Psoas muscle (tissue), 8 donors: ENCODE results near the gene SMIM20. TPM values are rescaled to one million over a fixed set of nuclear protein-coding genes. Genes with fewer than 3 reads are reported as not detected.

Source experiments
- ATAC-seq, 4 donors: fragments of 200-7000 bp; cut with Tn5 transposase; one replicate each; pipeline ENCODE4 v1.9.1; 2020; ENCODE audit warnings: moderate library complexity in 3 of 4, mild to moderate bottlenecking in 2 of 4
- DNase-seq, 2 donors: peaks; one replicate each; pipeline ENCODE4 v3.0.0-alpha.2; 2020
- H3K27ac ChIP-seq: fragments of 200-600 bp; one replicate; pipeline ENCODE4 v1.8.0; 2022
- H3K27me3 ChIP-seq, 3 donors: fragments of 200-600 bp in 1 of 3; one replicate each; pipeline versions ENCODE4 v1.6.1 to v1.8.0; 2013 to 2022; ENCODE audit warnings: low read length in 2 of 3, mild to moderate bottlenecking in 2 of 3, moderate library complexity in 1 of 3; ENCODE audit not compliant: insufficient read depth in 3 of 3
- H3K36me3 ChIP-seq, 2 donors: fragments of 200-600 bp in 1 of 2; one replicate each; pipeline versions ENCODE4 v1.6.1 to v1.8.0; 2013 to 2022; ENCODE audit warnings: low read depth in 1 of 2, mild to moderate bottlenecking in 1 of 2, moderate library complexity in 1 of 2; ENCODE audit not compliant: insufficient read depth in 1 of 2
- H3K4me1 ChIP-seq: fragments of 200-600 bp; one replicate; pipeline ENCODE4 v1.8.0; 2022
- H3K4me3 ChIP-seq: fragments of 200-600 bp; one replicate; pipeline ENCODE4 v1.8.0; 2022; ENCODE audit warnings: mild to moderate bottlenecking
- H3K9me3 ChIP-seq: fragments of 200-600 bp; one replicate; pipeline ENCODE4 v1.8.0; 2022
- WGBS, 3 donors: extraction: QIAGEN DNeasy Blood & Tissue Kit; methylation state at CpG; one replicate each; pipeline versions ENCODE4 v1.1.6 to v1.1.7; 2013; 5-methylcytosine and 5-hydroxymethylcytosine counted together
- intact Hi-C, 2 donors: fragments of 100-400 bp; cut with DNase I; formaldehyde crosslinking; loops; one replicate each; pipeline versions ENCODE4 v1.11.0 to v1.14.2; 2022
- polyA plus RNA-seq, 3 donors: library from polyadenylated mRNA; stranded (reverse); fragments of 200-250 nt; gene quantifications; one replicate each; pipeline ENCODE4 v1.2.3, GENCODE V29; 2013
- total RNA-seq, 4 donors: library from RNA; stranded (reverse); fragmentation: NEBNext Ultra II Directional in 2 of 4; extraction: Animal tissue kit (Norgen Biotek cat#: 25700) in 2 of 4; gene quantifications; one replicate each; pipeline versions ENCODE4 v1.2.1 to v1.2.4, GENCODE V29; 2021 to 2023
- TF ChIP-seq, protein P1 (sequence below): fragments of 200-600 bp; IDR thresholded peaks from one replicate; pipeline ENCODE4 v1.8.0; 2022; ENCODE audit warnings: antibody characterized with exemption
- donor health status: healthy with polysubstance abuse.
- donor health status: DM: no; HTN: no; CAD: no; lungs with moderate emphysema.
- donor health status: Bipolar disorder and iron deficiency.
- donor health status: healthy.
- donor health status: DM: yes; HTN: yes; CAD: no.
- donor health status: DM: no; HTN: no; CAD: no.
- donor health status: DM: no; HTN: no; CAD: no.
- donor health status: DM: yes; HTN: yes; CAD: no.

SMIM20 gene
- total and polyA plus RNA-seq, 7 donors = 30.9 to 100 (median 47.6) TPM

DNA sequence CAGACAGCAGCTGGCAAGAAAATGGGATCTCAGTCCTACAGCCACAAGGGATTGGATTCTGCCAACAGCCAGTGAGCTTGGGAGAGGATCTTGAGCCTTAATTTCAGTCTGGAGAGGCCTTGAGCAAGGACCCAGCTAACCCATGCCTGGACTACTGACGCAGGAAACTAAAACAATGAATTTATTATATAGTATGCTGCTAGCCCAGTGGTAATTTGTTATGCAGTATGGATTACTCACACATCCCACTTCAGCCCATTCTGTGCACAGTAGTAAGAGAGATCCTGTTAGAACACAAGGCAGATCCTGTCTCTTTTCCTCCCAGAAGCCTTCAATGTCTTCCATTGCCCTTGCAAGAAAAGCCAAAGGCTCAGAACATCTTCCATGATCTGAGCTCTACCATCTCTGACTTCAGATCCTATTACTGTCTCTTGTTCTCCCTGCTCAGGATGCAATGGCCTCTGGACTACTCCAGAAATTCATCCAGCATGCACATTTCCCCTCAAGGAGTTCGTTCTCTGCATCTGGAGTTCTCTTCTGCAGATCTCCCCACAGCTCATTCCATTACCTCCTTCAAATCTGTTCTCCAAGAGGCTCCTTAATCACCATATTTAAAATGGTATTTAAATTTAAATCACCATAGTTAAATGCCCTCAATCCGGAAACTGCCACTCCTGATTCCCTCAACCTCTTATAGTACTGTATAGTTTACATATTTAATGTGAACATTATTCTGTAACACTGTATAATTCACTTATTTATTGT, 27.6 kb downstream of the SMIM20 start:
- TF ChIP-seq, protein P1, sequence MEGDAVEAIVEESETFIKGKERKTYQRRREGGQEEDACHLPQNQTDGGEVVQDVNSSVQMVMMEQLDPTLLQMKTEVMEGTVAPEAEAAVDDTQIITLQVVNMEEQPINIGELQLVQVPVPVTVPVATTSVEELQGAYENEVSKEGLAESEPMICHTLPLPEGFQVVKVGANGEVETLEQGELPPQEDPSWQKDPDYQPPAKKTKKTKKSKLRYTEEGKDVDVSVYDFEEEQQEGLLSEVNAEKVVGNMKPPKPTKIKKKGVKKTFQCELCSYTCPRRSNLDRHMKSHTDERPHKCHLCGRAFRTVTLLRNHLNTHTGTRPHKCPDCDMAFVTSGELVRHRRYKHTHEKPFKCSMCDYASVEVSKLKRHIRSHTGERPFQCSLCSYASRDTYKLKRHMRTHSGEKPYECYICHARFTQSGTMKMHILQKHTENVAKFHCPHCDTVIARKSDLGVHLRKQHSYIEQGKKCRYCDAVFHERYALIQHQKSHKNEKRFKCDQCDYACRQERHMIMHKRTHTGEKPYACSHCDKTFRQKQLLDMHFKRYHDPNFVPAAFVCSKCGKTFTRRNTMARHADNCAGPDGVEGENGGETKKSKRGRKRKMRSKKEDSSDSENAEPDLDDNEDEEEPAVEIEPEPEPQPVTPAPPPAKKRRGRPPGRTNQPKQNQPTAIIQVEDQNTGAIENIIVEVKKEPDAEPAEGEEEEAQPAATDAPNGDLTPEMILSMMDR = no peak
- Histone ChIP-seq H3K27ac (no peak overlapping the region), H3K4me3 (no peak overlapping the region), H3K27me3 (no peaks in the 10 kb centered on the region), H3K36me3 (no peaks in the 10 kb centered on the region), H3K4me1 (no peaks in the 10 kb centered on the region), H3K9me3 (no peaks in the 10 kb centered on the region)
- ATAC-seq (no peak), DNase-seq (no peak)
- WGBS, 3 donors = 88 to 95% (median 92%) methylated on average over 3 of the region's 3 CpGs
- intact Hi-C loops = no loop called here

DNA sequence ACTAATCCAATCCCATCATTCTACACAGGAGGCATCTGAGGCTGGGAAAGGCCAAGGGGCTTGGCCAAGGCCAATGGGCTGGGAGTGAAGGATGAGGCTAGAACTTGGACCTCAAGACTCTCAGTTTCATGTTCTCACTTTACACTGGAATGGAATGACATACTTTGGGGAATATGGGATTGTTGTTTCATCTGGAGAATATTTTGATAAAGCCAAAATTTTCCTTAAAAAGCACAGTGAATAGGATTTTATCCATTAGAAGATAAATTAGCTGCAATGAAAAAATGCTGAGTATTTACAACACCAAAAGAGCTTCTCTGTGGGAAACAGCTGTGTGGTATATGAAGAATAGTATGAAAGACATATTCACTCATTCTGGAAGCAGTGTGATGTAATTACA, 29.3 kb downstream of the SMIM20 start:
- TF ChIP-seq, protein P1 = no peak
- ATAC-seq = no peak
- no peak for DNase-seq

DNA sequence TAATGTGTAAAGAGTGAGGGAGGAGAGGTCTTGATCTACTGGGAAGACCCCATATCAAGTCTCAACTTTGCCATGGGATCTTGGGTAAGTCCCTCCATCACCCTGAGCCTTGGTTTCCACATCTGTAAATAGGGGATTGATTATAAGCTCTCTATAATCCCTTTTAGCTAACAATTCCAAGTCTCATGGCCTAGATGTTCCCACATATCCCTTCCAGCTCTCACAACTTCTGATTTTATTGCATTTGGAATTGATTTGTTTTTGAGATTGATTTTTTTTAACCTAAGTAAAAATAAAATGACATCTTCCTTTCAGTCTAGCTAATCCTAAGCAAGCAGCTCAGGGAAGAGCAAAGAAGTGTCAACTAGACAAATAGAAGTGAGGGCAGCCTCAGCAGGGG, 29.8 kb downstream of the SMIM20 start:
- intact Hi-C loops = no loop called here
- no peak for DNase-seq
- no peaks in the 10 kb centered on the region for H3K36me3 ChIP-seq
- H3K4me1 ChIP-seq = no peaks in the 10 kb centered on the region
- no peaks in the 10 kb centered on the region for H3K27me3 ChIP-seq
- ATAC-seq = no peak
- TF ChIP-seq, protein P1 = no peak
- H3K4me3 ChIP-seq = no peak overlapping the region
- H3K9me3 ChIP-seq = no peaks in the 10 kb centered on the region
- no peak overlapping the region for H3K27ac ChIP-seq

More for the DNA sequence above, 29.3 kb downstream of the SMIM20 start:
- no peaks in the 10 kb centered on the region for H3K9me3 ChIP-seq
- H3K27ac ChIP-seq = no peak overlapping the region
- H3K4me1 ChIP-seq = no peaks in the 10 kb centered on the region
- intact Hi-C loops = no loop called here
- H3K36me3 ChIP-seq = no peaks in the 10 kb centered on the region
- H3K4me3 ChIP-seq = no peak overlapping the region
- H3K27me3 ChIP-seq = no peaks in the 10 kb centered on the region

DNA sequence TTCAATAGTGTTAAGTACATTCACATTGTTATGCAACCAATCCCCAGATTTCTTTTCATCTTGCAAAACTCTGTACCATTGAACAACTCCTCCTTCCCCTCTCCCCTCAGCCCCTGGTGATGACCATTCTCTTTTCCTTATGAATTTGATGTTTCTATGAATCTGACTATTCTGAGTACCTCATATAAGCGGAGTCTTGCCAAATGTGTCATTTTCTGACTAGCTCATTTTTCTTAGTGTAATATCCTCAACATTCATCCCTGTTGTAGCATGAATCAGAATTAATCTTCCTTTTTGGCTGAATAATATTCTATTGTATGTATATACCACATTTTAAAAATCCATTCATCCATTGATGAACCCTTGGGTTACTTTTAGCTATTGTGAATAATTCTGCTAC, 34.0 kb downstream of the SMIM20 start:
- Histone ChIP-seq H3K4me3 (no peak overlapping the region), H3K9me3 (no peaks in the 10 kb centered on the region), H3K27ac (no peak overlapping the region), H3K4me1 (no peaks in the 10 kb centered on the region), H3K36me3 (no peaks in the 10 kb centered on the region), H3K27me3 (no peaks in the 10 kb centered on the region)
- intact Hi-C loops = no loop called here
- DNase-seq (no peak), ATAC-seq (no peak)
- 99 to 100% (median 100%) methylated on average over 1 of the region's 1 CpG for WGBS, 3 donors
- TF ChIP-seq, protein P1 = no peak
